ENCODE data around the gene TGFB3.
"Not testable (repeated sequence)": the region's sequence is repeated elsewhere in the genome, so short reads cannot be mapped to it uniquely, and the experiment has no call there.

Gene TGFB3

GRCh38 chr14:75944607-75945241, 37.1 kb downstream of the TGFB3 start:
- no peak for DNase-seq

DNA sequence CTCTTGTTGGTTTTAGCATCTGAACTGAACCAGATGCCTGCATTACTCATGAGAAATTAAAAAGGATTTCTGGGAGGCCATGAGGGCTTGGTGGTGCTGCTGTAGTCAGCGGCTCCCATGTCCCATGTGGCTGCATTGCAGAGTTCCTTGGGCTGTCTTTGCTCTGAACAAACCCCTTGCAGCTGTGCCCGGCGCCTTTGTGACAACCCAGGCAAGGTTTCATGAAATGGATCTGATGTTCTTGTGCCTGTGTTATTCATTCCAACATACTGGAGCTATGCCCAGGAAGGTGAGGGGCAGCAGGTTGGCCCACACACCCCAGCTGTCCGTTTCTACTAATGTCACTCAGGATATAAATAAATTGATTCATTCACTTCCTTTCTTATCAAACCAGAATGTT, 40.8 kb downstream of the TGFB3 start:
- DNase-seq, result no peak

GRCh38 chr14:75939200-75939599, 42.6 kb downstream of the TGFB3 start:
- no peak for DNase-seq

DNA sequence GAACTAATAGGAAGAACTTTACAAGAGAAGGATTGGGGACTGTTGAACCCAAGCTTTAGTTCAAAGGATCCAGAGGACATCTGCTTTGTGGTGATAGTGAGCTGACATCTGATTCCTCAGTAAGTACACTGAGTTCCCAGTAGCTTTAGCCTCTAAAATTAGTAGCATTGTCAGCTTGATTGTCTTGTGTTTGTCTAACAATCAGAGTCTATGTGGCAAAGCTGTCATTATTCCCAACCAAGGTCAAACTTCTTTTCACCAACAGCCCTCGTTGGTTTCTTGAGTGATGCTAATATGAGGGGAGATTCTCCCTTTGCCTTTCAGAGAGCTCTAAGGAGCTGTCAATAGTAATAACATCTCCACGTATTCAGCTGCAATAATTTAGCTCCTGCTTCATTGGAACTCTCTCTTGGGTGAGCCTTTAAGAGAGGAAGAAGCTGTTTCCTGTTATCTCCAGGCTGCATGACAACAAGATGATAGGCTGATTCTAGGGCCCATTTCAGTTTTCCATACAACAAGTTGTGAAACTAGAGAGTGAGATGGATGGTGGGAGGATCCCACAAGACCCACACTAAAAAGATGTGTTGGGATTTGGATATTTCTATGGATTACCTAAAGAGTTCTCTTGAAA, 46.7 kb downstream of the TGFB3 start:
- no peak for DNase-seq

DNA sequence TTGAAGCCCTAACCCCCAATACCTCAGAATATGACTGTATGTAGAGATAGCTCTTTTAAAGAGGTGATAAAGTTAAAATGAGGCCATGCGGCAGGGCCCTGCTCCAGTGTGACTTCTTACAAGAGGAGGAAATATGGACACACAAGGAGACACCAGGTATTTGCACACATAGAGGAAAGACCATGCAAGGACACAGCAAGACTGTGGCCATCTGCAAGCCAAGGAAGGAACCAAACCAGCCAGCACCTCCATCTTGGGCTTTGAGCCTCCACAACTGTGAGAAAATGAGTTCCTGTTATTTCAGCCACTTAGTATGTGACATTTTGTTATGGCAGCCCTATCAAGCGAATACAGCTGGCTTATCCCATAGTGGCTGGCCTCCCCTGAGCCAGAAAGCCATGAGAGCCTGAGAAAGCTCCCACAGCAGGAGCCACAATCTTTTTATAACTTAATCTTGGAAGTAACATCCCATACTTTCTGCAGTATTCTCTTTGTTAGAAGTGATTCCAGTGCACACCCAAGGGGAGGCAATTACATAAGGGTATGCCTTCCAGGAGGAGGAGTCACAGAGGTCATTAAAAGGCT, 48.0 kb downstream of the TGFB3 start:
- DNase-seq, result no peak

- DNase-seq, result no peak
These were observed 53.1 kb downstream of the TGFB3 start for GRCh38 chr14:75928690-75929181.

DNA sequence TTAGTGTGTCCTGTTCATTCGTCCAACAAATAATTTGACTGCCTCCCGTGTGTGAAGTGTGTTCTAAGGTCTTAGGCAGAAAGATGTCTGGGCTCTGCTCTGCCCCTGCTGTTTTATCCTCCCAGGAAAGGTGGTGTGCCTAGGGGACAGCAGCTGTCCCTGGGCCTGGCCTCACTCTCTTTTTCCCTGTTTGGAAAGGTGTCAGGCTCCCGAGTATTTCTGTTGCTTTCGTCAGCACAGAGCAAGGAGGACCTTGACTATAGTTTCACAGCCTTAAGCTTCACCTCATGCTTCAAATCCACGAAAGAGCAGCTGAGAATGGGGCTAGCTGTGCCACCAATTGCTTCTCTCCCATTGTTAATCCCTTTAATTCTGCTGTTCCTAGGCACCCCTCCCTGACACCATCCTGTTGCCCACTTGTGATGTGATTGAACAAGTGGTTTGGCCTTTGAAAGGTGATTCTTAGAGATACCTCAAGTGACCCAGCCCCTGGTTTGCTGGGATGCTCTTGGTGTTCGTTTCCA, 54.2 kb downstream of the TGFB3 start:
- DNase-seq, result no peak

- DNase-seq, result no peak
These were observed 55.2 kb downstream of the TGFB3 start for GRCh38 chr14:75926431-75927115.

DNA sequence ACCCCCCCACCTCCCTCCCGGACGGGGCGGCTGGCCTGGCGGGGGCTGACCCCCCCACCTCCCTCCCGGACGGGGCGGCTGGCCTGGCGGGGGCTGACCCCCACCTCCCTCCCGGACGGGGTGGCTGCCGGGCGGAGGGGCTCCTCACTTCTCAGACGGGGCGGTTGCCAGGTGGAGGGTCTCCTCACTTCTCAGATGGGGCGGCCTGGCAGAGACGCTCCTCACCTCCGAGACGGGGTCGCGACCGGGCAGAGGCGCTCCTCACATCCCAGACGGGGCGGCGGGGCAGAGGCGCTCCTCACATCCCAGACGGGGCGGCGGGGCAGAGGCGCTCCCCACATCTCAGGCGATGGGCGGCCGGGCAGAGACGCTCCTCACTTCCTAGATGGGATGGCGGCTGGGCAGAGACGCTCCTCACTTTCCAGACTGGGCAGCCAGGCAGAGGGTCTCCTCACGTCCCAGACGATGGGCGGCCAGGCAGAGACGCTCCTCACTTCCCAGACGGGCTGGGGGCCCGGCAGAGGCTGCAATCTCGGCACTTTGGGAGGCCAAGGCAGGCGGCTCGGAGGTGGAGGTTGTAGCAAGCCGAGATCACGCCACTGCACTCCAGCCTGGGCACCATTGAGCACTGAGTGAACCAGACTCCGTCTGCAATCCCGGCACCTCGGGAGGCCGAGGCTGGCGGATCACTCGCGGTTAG, 56.5 kb downstream of the TGFB3 start:
- not testable (repeated sequence) for DNase-seq

DNA sequence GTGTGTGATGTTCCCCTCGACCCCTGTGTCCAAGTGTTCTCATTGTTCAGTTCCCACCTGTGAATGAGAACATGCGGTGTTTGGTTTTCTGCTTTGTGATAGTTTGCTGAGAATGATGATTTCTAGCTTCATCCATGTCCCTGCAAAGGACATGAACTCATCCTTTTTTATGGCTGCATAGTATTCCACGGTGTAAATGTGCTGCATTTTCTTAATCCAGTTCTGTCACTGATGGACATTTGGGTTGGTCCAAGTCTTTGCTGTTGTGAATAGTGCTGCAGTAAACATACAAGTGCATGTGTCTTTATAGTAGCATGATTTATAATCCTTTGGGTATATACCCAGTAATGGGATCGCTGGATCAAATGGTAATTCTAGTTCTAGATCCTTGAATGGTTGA, 61.4 kb downstream of the TGFB3 start:
- not testable (repeated sequence) for DNase-seq

DNA sequence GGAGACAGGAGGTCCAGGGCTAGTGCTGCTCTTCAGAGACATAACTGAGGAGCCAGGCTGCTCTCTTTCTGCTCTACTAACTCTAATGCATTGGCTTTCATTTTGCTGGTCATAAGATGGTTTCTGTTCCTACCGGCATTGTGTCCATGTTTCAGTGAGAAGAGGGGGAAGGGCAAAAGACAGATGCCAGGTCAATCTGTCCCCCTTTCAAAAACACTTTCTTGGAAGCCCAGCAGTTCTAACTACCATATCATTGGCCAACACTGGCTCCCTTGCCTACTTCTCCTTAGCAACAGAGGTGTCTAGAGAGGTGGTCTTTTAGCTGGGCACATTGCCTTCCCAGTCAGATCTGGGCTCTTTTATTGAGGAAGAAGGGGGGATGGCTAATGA, 63.9 kb downstream of the TGFB3 start:
- no peak for DNase-seq

- no peak for DNase-seq
These were observed 64.4 kb downstream of the TGFB3 start for GRCh38 chr14:75917322-75917945.

DNA sequence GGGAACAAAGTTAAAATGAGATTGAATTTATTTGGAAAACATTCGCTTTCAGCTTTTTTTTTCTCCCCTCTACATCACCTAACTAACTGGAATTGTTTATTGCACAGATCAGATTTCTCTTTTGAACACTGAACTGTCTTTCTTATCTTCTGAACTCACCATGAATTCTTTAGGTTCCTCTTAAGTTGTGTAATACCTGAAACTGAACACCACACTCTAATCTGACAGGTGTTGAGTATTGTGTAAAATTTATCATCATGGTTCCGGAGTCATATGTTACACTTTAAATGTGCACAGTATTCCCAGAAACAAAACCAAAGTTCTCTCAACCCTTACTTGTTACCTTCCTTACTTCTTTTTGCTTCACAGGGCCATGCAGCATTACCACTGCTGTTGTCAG, 66.8 kb downstream of the TGFB3 start:
- DNase-seq, result no peak

- DNase-seq, result no peak
These were observed 68.6 kb downstream of the TGFB3 start for GRCh38 chr14:75913183-75913582.

DNA sequence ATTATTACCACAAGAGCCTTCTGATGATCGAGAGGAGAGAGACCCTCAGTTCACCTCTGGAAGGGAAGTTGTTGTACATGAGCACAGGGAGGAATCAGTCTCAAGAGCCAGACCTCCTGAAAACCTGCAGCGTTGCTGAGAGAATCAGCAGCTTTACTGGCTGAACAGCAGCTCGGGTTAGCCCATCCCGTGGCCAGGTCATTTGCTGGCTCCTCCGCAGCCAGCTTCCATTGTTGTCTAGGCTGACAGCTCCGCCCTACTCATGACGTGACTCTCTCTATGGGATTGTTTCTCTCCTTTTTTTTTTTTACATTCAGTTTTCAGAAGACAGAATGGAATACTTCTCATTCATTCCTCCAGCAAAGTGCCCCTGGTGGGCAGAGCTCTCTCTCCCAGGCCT, 69.9 kb downstream of the TGFB3 start:
- DNase-seq, result no peak

GRCh38 chr14:75910048-75910447, 71.7 kb downstream of the TGFB3 start:
- DNase-seq, result no peak

DNA sequence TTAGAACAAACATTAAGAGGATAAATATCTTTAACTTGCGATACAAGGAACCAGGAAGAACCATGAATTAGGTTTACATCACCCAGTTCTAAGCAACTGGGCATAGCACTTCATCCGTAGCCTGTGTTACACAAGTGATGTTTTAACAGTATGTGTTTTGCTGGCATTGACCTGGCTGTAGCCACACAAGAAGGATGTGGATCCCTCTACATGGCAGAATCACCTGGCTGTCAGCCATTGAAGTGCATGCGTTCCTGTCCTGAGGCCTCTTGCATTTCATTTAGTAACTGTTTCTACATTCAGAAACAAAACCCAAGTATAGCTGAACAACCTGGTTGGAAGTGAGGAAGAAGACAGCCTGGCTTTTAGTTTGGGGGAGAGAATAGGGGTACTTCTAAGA, 72.2 kb downstream of the TGFB3 start:
- no peak for DNase-seq

All from cortex of kidney (tissue), 1 donor.